Astrocyte of the spinal cord (primary cell): ENCODE data around the gene ZNF442.
"Not testable (repeated sequence)": the region's sequence is repeated elsewhere in the genome, so short reads cannot be mapped to it uniquely, and the experiment has no call there.

Experiments used
- DNase-seq: peaks from one replicate; pipeline ENCODE4 v3.0.0; 2011; ENCODE audit warnings: low read depth, low spot score
- H3K4me3 ChIP-seq: 2 replicates; pipeline ENCODE4 v1.5.1; 2011; ENCODE audit warnings: low read depth, mild to moderate bottlenecking, low read length, moderate library complexity
- CTCF ChIP-seq: IDR thresholded peaks from 2 replicates; pipeline ENCODE4 v1.5.1; 2012; ENCODE audit warnings: low read depth, mild to moderate bottlenecking, low read length, inconsistent platforms
- in situ Hi-C: cut with HindIII; loops from 2 replicates; pipeline ENCODE4 v1.10.0; 2017; ENCODE audit warnings: low sequenced_read_pairs

ZNF442 gene

GRCh38 chr19:12318782-12319413 is 46.6 kb downstream of the ZNF442 start:
- no peak for TF ChIP-seq CTCF
- H3K4me3 ChIP-seq: no peak overlapping the region
- no peak for DNase-seq
- in situ Hi-C loops: no loop called here

- no peak overlapping the region for H3K4me3 ChIP-seq
- in situ Hi-C loops: no loop called here
- DNase-seq: no peak
- TF ChIP-seq CTCF: no peak
These were observed 50.9 kb downstream of the ZNF442 start for GRCh38 chr19:12314553-12314952.

GRCh38 chr19:12308891-12309290 is 56.6 kb downstream of the ZNF442 start:
- in situ Hi-C loops, DNase-seq: not testable (repeated sequence)

More at GRCh38 chr19:12308891-12309290, 56.6 kb downstream of the ZNF442 start:
- H3K4me3 ChIP-seq: not testable (repeated sequence)
